Measurements from ENCODE around the gene PNPLA5. TPM values are rescaled to one million over a fixed set of nuclear protein-coding genes. Genes with fewer than 3 reads are reported as not detected.

The PNPLA5 gene
- total and polyA plus RNA-seq, 2 of the 8 experiments (the other 6 are each of a cell fraction or from before 2014, with no cell fraction given): 3.9 to 6.8 TPM

GRCh38 chr22:43911351-43911750, 19.5 kb upstream of the PNPLA5 start (continued):
- TF ChIP-seq, protein P1, sequence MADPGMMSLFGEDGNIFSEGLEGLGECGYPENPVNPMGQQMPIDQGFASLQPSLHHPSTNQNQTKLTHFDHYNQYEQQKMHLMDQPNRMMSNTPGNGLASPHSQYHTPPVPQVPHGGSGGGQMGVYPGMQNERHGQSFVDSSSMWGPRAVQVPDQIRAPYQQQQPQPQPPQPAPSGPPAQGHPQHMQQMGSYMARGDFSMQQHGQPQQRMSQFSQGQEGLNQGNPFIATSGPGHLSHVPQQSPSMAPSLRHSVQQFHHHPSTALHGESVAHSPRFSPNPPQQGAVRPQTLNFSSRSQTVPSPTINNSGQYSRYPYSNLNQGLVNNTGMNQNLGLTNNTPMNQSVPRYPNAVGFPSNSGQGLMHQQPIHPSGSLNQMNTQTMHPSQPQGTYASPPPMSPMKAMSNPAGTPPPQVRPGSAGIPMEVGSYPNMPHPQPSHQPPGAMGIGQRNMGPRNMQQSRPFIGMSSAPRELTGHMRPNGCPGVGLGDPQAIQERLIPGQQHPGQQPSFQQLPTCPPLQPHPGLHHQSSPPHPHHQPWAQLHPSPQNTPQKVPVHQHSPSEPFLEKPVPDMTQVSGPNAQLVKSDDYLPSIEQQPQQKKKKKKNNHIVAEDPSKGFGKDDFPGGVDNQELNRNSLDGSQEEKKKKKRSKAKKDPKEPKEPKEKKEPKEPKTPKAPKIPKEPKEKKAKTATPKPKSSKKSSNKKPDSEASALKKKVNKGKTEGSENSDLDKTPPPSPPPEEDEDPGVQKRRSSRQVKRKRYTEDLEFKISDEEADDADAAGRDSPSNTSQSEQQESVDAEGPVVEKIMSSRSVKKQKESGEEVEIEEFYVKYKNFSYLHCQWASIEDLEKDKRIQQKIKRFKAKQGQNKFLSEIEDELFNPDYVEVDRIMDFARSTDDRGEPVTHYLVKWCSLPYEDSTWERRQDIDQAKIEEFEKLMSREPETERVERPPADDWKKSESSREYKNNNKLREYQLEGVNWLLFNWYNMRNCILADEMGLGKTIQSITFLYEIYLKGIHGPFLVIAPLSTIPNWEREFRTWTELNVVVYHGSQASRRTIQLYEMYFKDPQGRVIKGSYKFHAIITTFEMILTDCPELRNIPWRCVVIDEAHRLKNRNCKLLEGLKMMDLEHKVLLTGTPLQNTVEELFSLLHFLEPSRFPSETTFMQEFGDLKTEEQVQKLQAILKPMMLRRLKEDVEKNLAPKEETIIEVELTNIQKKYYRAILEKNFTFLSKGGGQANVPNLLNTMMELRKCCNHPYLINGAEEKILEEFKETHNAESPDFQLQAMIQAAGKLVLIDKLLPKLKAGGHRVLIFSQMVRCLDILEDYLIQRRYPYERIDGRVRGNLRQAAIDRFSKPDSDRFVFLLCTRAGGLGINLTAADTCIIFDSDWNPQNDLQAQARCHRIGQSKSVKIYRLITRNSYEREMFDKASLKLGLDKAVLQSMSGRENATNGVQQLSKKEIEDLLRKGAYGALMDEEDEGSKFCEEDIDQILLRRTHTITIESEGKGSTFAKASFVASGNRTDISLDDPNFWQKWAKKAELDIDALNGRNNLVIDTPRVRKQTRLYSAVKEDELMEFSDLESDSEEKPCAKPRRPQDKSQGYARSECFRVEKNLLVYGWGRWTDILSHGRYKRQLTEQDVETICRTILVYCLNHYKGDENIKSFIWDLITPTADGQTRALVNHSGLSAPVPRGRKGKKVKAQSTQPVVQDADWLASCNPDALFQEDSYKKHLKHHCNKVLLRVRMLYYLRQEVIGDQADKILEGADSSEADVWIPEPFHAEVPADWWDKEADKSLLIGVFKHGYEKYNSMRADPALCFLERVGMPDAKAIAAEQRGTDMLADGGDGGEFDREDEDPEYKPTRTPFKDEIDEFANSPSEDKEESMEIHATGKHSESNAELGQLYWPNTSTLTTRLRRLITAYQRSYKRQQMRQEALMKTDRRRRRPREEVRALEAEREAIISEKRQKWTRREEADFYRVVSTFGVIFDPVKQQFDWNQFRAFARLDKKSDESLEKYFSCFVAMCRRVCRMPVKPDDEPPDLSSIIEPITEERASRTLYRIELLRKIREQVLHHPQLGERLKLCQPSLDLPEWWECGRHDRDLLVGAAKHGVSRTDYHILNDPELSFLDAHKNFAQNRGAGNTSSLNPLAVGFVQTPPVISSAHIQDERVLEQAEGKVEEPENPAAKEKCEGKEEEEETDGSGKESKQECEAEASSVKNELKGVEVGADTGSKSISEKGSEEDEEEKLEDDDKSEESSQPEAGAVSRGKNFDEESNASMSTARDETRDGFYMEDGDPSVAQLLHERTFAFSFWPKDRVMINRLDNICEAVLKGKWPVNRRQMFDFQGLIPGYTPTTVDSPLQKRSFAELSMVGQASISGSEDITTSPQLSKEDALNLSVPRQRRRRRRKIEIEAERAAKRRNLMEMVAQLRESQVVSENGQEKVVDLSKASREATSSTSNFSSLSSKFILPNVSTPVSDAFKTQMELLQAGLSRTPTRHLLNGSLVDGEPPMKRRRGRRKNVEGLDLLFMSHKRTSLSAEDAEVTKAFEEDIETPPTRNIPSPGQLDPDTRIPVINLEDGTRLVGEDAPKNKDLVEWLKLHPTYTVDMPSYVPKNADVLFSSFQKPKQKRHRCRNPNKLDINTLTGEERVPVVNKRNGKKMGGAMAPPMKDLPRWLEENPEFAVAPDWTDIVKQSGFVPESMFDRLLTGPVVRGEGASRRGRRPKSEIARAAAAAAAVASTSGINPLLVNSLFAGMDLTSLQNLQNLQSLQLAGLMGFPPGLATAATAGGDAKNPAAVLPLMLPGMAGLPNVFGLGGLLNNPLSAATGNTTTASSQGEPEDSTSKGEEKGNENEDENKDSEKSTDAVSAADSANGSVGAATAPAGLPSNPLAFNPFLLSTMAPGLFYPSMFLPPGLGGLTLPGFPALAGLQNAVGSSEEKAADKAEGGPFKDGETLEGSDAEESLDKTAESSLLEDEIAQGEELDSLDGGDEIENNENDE (IDR thresholded peaks at IDR 0.05; ENCODE audit: insufficient replicate concordance, low read length): no peak
- TF ChIP-seq JUN (IDR thresholded peaks at IDR 0.05; ENCODE audit: low read depth, low read length) (no peak), BRCA1 (IDR thresholded peaks at IDR 0.05; ENCODE audit: low read depth, low read length) (no peak), E2F6 (IDR thresholded peaks at IDR 0.05) (no peak), BCL11A (IDR thresholded peaks at IDR 0.05; ENCODE audit: low read depth in 2 of 2, low read length in 2 of 2) (no peak), TEAD4 (IDR thresholded peaks at IDR 0.05; ENCODE audit: low read depth, low read length) (no peak), YY1 (IDR thresholded peaks at IDR 0.05; ENCODE audit: low read depth, low read length) (no peak), SRF (IDR thresholded peaks at IDR 0.05; ENCODE audit: low read depth, low read length) (no peak), GABPA (IDR thresholded peaks at IDR 0.05; ENCODE audit: borderline replicate concordance, insufficient read depth, low read length) (no peak), TBP (IDR thresholded peaks at IDR 0.05; ENCODE audit: low read depth, low read length) (no peak)
